ENCODE measurements around the gene NPC1L1.

NPC1L1 gene

GRCh38 chr7:44463169-44463808 is 77.8 kb downstream of the NPC1L1 start:
- peak; percentile 29 for TF ChIP-seq CTCF (IDR thresholded peaks at IDR 0.05; ENCODE audit: control insufficient read depth, extremely low read depth, insufficient read depth)
- DNase-seq (ENCODE audit: low read depth): no peak
- no peak overlapping the region for H3K4me3 ChIP-seq (ENCODE audit: low read depth, low read length)

Measured in LNCaP clone FGC (cell line).